Gastroesophageal sphincter (tissue), 3 donors: Measurements from ENCODE around the gene MYO1G.

ENCODE experiments used
- POLR2A ChIP-seq, 2 donors: fragments of 450-650 bp; IDR thresholded peaks; one replicate each; pipeline ENCODE4 v1.6.1; 2017; ENCODE audit warnings: antibody characterized with exemption in 2 of 2, mild to moderate bottlenecking in 2 of 2, moderate library complexity in 1 of 2
- TF ChIP-seq, protein P1 (sequence below), 4 experiments: fragments of 200-600 bp in 2 of 4; fragments of 450-650 bp in 2 of 4; sonication (generic) in 1 of 4; IDR thresholded peaks; one replicate each; pipeline ENCODE4 v1.5.1; 2017 to 2019; ENCODE audit warnings: antibody characterized with exemption in 4 of 4, mild to moderate bottlenecking in 2 of 4, moderate library complexity in 2 of 4

DNA sequence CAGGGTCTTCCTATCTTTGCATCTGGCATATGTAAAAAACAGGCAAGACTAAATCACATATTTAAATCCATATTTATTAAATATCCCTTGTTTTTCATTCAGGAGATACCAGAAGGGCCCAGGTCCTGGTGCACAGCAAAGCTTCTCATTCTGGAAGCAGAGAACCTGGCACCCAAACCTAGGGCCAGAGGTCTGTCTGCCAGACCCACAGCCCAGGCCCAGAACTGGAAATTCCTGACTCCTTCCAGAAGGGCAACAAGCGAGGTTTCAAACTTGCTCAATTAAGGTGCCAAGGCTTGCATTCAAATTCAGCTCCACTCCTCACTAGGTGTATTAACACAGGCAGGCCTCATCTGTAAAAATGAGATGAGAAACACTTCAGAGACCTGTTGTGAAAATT is 4.2 kb upstream of the MYO1G start:
- TF ChIP-seq, protein P1, sequence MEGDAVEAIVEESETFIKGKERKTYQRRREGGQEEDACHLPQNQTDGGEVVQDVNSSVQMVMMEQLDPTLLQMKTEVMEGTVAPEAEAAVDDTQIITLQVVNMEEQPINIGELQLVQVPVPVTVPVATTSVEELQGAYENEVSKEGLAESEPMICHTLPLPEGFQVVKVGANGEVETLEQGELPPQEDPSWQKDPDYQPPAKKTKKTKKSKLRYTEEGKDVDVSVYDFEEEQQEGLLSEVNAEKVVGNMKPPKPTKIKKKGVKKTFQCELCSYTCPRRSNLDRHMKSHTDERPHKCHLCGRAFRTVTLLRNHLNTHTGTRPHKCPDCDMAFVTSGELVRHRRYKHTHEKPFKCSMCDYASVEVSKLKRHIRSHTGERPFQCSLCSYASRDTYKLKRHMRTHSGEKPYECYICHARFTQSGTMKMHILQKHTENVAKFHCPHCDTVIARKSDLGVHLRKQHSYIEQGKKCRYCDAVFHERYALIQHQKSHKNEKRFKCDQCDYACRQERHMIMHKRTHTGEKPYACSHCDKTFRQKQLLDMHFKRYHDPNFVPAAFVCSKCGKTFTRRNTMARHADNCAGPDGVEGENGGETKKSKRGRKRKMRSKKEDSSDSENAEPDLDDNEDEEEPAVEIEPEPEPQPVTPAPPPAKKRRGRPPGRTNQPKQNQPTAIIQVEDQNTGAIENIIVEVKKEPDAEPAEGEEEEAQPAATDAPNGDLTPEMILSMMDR (IDR thresholded peaks at IDR 0.05), result no peak
- TF ChIP-seq POLR2A (IDR thresholded peaks at IDR 0.05), result no peak
